HT-29 (cell line): ENCODE data around the gene MACROD1. TPM values are rescaled to one million over a fixed set of nuclear protein-coding genes. Genes with fewer than 3 reads are reported as not detected.

ENCODE experiments used
- DNase-seq: peaks from one replicate; pipeline ENCODE4 v3.0.0-alpha.2; 2015; ENCODE audit warnings: low spot score
- total RNA-seq: library from RNA; depleted of rRNA; stranded (reverse); fragments of >200 nt; shearing (Covaris generic); gene quantifications from 2 replicates; pipeline ENCODE4 v1.2.3, GENCODE V29; 2014; rRNA removed

Gene MACROD1
- total RNA-seq: 184 and 226 TPM in 2 replicates

GRCh38 chr11:64165842-64166635, at the start of gene MACROD1:
Gene MACROD1, minus strand, starts transcription at chr11:64166113. Its CDS starts 119 bp downstream, at chr11:64165994.
- DNase-seq: peak; percentile 99

- no peak for DNase-seq
Measured at GRCh38 chr11:64211181-64211872, 45.4 kb upstream of the MACROD1 start.

GRCh38 chr11:64210301-64211020, 44.5 kb upstream of the MACROD1 start:
- DNase-seq: no peak

GRCh38 chr11:64209563-64209843, 43.6 kb upstream of the MACROD1 start:
- no peak for DNase-seq

- no peak for DNase-seq
Measured at GRCh38 chr11:64208796-64209562, 43.1 kb upstream of the MACROD1 start.

- no peak for DNase-seq
Measured at GRCh38 chr11:64208086-64208795, 42.3 kb upstream of the MACROD1 start.

- DNase-seq: no peak
Measured at GRCh38 chr11:64207256-64208085, 41.6 kb upstream of the MACROD1 start.

GRCh38 chr11:64206457-64207255, 40.7 kb upstream of the MACROD1 start, which contains the start of gene FERMT3:
Gene FERMT3, plus strand, starts transcription at chr11:64206721. Its CDS starts 644 bp downstream, at chr11:64207365.
- DNase-seq: peak; percentile 41

- DNase-seq: peak; percentile 99
Measured at GRCh38 chr11:64204464-64204989, 38.6 kb upstream of the MACROD1 start.

GRCh38 chr11:64204080-64204440, 38.1 kb upstream of the MACROD1 start:
- DNase-seq: no peak

- DNase-seq: no peak
Measured at GRCh38 chr11:64203421-64204079, 37.6 kb upstream of the MACROD1 start.

GRCh38 chr11:64202992-64203391, 37.1 kb upstream of the MACROD1 start:
- no peak for DNase-seq

- no peak for DNase-seq
Measured at GRCh38 chr11:64201543-64201942, 35.6 kb upstream of the MACROD1 start.

- DNase-seq: no peak
Measured at GRCh38 chr11:64198511-64198910, 32.6 kb upstream of the MACROD1 start.

- DNase-seq: no peak
Measured at GRCh38 chr11:64196626-64197025, 30.7 kb upstream of the MACROD1 start.

- no peak for DNase-seq
Measured at GRCh38 chr11:64192434-64192833, 26.5 kb upstream of the MACROD1 start.

- peak; percentile 43 for DNase-seq
Measured at GRCh38 chr11:64186492-64187165, 20.7 kb upstream of the MACROD1 start.
